ENCODE measurements around the gene SIRPB1.
"Not testable (repeated sequence)": the region's sequence is repeated elsewhere in the genome, so short reads cannot be mapped to it uniquely, and the experiment has no call there.

The SIRPB1 gene

DNA sequence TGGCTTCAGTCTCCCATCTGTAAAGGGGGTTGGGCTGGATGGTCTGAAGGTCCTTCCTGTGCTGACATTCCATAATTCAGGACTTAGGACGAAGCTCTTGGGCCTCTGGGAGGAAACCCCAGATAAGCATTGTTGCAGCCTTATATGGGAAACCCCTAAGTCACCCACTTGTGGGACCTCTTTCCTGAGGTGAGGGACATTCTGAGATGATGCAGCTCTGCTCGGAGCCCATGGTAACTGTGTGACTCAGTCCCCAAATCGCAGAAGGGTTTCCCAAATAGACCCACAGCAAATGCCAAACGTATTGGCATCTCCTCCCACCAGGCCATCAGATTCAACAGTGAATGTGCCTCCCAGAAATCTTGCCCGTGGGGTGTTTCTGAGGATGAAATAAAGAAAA lies 9.4 kb downstream of the SIRPB1 start:
- not testable (repeated sequence) for H2BK5ac ChIP-seq (ENCODE audit: low read length); H2BK15ac ChIP-seq (replicated peaks; ENCODE audit: low read depth); H3K9ac ChIP-seq (ENCODE audit: low read length); H3K36me3 ChIP-seq (ENCODE audit: control insufficient read depth, insufficient read depth, low read length); H4K5ac ChIP-seq (ENCODE audit: low read length); H3K56ac ChIP-seq (ENCODE audit: low read length); H3K4me3 ChIP-seq (ENCODE audit: low read length); H4K8ac ChIP-seq (ENCODE audit: low read depth, low read length); H3K23ac ChIP-seq (ENCODE audit: low read length); H3K4me2 ChIP-seq (ENCODE audit: low read length); H3K4ac ChIP-seq (ENCODE audit: low read depth, low read length); H3K79me1 ChIP-seq (ENCODE audit: low read length); H3K79me2 ChIP-seq (ENCODE audit: control insufficient read depth, insufficient read depth, low read length); H3K18ac ChIP-seq (ENCODE audit: low read length); H3K27ac ChIP-seq (ENCODE audit: low read depth, low read length); DNase-seq; H3K4me1 ChIP-seq (ENCODE audit: control insufficient read depth, low read depth, low read length); H2BK120ac ChIP-seq (ENCODE audit: low read depth, low read length); H2AK5ac ChIP-seq (ENCODE audit: low read length); H3K27me3 ChIP-seq (ENCODE audit: insufficient read depth, low read length, poor library complexity)
- no CpG with 5 or more reads among the region's 5 CpGs for WGBS (ENCODE audit: extremely low coverage, insufficient coverage, low lambda C conversion rate)

DNA sequence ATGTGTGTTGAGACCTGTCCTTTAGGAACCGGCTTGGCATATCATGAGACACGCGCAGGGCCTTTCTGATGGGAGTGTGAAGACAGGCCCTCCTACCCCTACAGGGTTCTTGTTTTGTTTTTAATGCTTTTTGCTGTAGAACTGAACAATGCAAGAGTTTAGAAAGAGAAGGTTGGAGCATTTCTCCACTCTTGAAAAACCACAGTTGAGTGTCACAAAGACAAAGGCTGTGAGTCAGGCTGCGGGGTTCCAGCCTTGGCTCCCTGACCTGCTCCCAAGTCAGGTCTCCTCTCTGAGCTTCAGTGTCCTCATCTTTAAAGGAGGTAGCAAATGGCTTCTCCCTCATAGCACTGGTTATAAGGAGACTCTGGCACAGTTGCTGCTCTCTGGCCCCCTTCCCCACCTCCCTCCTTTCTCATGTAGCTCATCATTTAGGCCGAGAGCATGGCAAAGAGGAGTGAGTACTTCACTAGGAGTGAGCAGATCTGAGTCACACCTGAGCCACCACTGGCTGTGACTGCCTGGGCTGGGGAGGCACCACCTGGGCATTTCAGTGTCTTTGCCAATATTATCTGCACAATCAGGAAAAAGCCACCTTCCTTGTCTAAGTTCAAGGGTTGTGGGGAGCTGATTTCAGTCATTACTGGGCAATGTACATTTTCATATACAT lies 11.0 kb downstream of the SIRPB1 start:
- not testable (repeated sequence) for H2AK5ac ChIP-seq (ENCODE audit: low read length); H2BK120ac ChIP-seq (ENCODE audit: low read depth, low read length); H3K4me2 ChIP-seq (ENCODE audit: low read length); H3K79me2 ChIP-seq (ENCODE audit: control insufficient read depth, insufficient read depth, low read length); H2BK5ac ChIP-seq (ENCODE audit: low read length); H3K27ac ChIP-seq (ENCODE audit: low read depth, low read length); H3K4ac ChIP-seq (ENCODE audit: low read depth, low read length); H4K8ac ChIP-seq (ENCODE audit: low read depth, low read length); H3K4me1 ChIP-seq (ENCODE audit: control insufficient read depth, low read depth, low read length); H3K23ac ChIP-seq (ENCODE audit: low read length); H3K27me3 ChIP-seq (ENCODE audit: insufficient read depth, low read length, poor library complexity); H3K18ac ChIP-seq (ENCODE audit: low read length); DNase-seq; H2BK15ac ChIP-seq (replicated peaks; ENCODE audit: low read depth); H3K36me3 ChIP-seq (ENCODE audit: control insufficient read depth, insufficient read depth, low read length); H3K4me3 ChIP-seq (ENCODE audit: low read length); H3K79me1 ChIP-seq (ENCODE audit: low read length); H3K56ac ChIP-seq (ENCODE audit: low read length); H3K9ac ChIP-seq (ENCODE audit: low read length); H4K5ac ChIP-seq (ENCODE audit: low read length)
- no CpG with 5 or more reads among the region's 5 CpGs for WGBS (ENCODE audit: extremely low coverage, insufficient coverage, low lambda C conversion rate)

DNA sequence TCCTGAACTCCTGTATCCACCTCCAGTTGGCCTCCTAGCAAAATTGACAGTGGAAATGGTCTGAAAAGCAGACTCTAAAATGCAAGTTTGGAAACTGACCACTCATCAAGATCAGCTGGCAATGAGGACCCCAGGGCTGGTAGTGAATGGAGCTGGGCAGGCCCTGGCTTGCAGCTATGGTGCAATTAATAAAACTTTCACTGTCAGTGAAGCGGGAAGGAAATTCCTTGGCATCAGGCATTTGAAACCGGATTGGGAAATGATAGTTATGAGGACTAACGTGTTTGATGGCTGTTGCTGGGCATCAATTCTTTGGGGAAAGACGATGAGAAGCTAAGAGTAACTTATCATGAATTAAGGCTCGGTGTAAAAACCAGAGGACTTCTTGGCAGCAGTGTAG lies 19.1 kb downstream of the SIRPB1 start:
- Histone ChIP-seq H3K9ac (ENCODE audit: low read length) (no peak overlapping the region), H2BK5ac (ENCODE audit: low read length) (no peak overlapping the region), H4K5ac (ENCODE audit: low read length) (no peak overlapping the region), H2BK15ac (replicated peaks; ENCODE audit: low read depth) (no peak overlapping the region), H3K27me3 (ENCODE audit: insufficient read depth, low read length, poor library complexity) (no peaks in the 10 kb centered on the region), H3K4me3 (ENCODE audit: low read length) (no peak overlapping the region), H3K4ac (ENCODE audit: low read depth, low read length) (no peak overlapping the region), H3K4me2 (ENCODE audit: low read length) (no peak overlapping the region), H3K79me1 (ENCODE audit: low read length) (no peaks in the 10 kb centered on the region), H3K27ac (ENCODE audit: low read depth, low read length) (no peak overlapping the region), H3K4me1 (ENCODE audit: control insufficient read depth, low read depth, low read length) (no peaks in the 10 kb centered on the region), H2AK5ac (ENCODE audit: low read length) (no peak overlapping the region), H3K79me2 (ENCODE audit: control insufficient read depth, insufficient read depth, low read length) (no peaks in the 10 kb centered on the region), H4K8ac (ENCODE audit: low read depth, low read length) (no peak overlapping the region), H3K56ac (ENCODE audit: low read length) (no peak overlapping the region), H2BK120ac (ENCODE audit: low read depth, low read length) (no peak overlapping the region), H3K18ac (ENCODE audit: low read length) (no peak overlapping the region), H3K36me3 (ENCODE audit: control insufficient read depth, insufficient read depth, low read length) (no peaks in the 10 kb centered on the region), H3K23ac (ENCODE audit: low read length) (no peak overlapping the region)
- no CpG with 5 or more reads among the region's 5 CpGs for WGBS (ENCODE audit: extremely low coverage, insufficient coverage, low lambda C conversion rate)
- DNase-seq, result no peak

DNA sequence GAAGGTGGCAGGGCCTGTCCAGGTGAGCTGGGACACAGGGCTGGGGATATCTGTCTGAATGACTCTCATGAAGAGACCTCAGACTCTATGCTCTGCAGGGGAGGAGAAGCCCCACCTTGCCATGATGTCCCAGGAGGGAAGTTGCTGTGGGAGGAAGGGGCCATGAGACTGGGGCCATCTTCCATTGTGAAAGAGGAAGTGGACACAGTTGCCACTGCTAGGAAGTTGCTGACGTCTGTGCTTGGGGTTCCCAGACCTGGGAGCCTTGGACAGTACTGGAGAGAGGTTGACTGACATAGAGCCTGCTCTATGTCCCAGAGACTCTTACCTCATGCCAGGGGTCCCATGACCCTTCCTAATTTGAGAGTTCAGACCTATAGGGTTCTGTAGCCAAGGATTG lies 24.5 kb downstream of the SIRPB1 start:
- H3K36me3 ChIP-seq (ENCODE audit: control insufficient read depth, insufficient read depth, low read length), result no peaks in the 10 kb centered on the region
- H3K4ac ChIP-seq (ENCODE audit: low read depth, low read length), result no peak overlapping the region
- H4K5ac ChIP-seq (ENCODE audit: low read length), result no peak overlapping the region
- no peaks in the 10 kb centered on the region for H3K79me1 ChIP-seq (ENCODE audit: low read length)
- no peak overlapping the region for H2BK15ac ChIP-seq (replicated peaks; ENCODE audit: low read depth)
- no peak overlapping the region for H3K18ac ChIP-seq (ENCODE audit: low read length)
- H3K27ac ChIP-seq (ENCODE audit: low read depth, low read length), result no peak overlapping the region
- no peak overlapping the region for H4K8ac ChIP-seq (ENCODE audit: low read depth, low read length)
- WGBS (ENCODE audit: extremely low coverage, insufficient coverage, low lambda C conversion rate), result no CpG with 5 or more reads among the region's 1 CpG
- no peak overlapping the region for H3K23ac ChIP-seq (ENCODE audit: low read length)
- H2BK120ac ChIP-seq (ENCODE audit: low read depth, low read length), result no peak overlapping the region
- no peak overlapping the region for H3K4me2 ChIP-seq (ENCODE audit: low read length)
- no peak overlapping the region for H3K9ac ChIP-seq (ENCODE audit: low read length)
- no peak overlapping the region for H2AK5ac ChIP-seq (ENCODE audit: low read length)
- no peak overlapping the region for H3K4me3 ChIP-seq (ENCODE audit: low read length)
- H2BK5ac ChIP-seq (ENCODE audit: low read length), result no peak overlapping the region
- no peaks in the 10 kb centered on the region for H3K79me2 ChIP-seq (ENCODE audit: control insufficient read depth, insufficient read depth, low read length)
- no peak overlapping the region for H3K56ac ChIP-seq (ENCODE audit: low read length)
- H3K27me3 ChIP-seq (ENCODE audit: insufficient read depth, low read length, poor library complexity), result no peaks in the 10 kb centered on the region
- DNase-seq, result no peak
- no peaks in the 10 kb centered on the region for H3K4me1 ChIP-seq (ENCODE audit: control insufficient read depth, low read depth, low read length)

DNA sequence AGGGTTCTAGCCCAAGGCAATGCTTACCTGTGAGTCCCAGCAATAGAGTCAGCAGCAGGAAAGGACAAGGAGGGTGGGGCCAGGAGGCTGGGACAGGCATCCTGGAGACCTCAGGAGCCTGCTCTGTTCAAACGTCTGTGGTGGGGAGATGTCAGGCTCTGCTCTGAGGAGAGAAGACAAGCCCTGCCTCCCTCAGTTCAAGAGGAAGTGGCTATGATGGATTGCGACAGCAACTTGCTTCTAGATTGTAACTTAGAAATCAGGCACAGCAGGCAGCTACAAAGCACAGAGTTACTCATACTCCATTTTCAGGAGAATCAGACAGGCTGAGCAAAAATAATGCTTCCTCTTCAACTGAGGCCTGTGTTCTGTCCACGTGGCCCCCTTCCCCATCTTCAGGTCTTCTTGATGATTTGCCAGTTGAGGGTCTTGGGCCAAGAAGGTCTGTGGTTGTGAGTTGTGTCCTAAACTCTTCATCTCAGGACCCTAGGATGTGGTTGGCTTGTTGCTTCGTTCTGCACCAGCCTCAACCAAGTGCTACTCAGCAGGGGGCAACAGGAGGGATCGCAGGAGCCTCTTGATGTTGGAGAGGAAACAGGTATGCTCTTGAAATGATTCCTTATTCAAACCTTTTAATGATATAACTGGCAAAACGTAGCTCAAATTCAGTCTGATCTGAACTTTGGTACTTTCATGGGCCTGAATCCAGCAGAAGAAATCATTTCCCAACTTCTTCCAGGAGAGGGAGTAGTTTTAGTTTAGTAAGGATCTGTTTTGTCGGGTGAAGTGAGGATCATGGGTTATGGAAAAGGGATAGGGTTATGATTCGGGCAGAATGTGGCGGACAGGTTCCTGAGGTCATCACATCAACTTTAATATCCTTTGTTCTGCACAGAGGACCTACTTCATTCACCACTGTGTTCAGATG lies 31.0 kb downstream of the SIRPB1 start:
- Histone ChIP-seq H2BK120ac (ENCODE audit: low read depth, low read length) (no peak overlapping the region), H3K4ac (ENCODE audit: low read depth, low read length) (no peak overlapping the region), H3K79me1 (ENCODE audit: low read length) (no peaks in the 10 kb centered on the region), H3K9ac (ENCODE audit: low read length) (no peak overlapping the region), H3K4me2 (ENCODE audit: low read length) (no peak overlapping the region), H2BK15ac (replicated peaks; ENCODE audit: low read depth) (no peak overlapping the region), H3K23ac (ENCODE audit: low read length) (no peak overlapping the region), H3K56ac (ENCODE audit: low read length) (no peak overlapping the region), H3K27ac (ENCODE audit: low read depth, low read length) (no peak overlapping the region), H3K4me1 (ENCODE audit: control insufficient read depth, low read depth, low read length) (no peaks in the 10 kb centered on the region), H4K8ac (ENCODE audit: low read depth, low read length) (no peak overlapping the region), H3K4me3 (ENCODE audit: low read length) (no peak overlapping the region), H3K18ac (ENCODE audit: low read length) (no peak overlapping the region), H3K27me3 (ENCODE audit: insufficient read depth, low read length, poor library complexity) (no peaks in the 10 kb centered on the region), H2AK5ac (ENCODE audit: low read length) (no peak overlapping the region), H4K5ac (ENCODE audit: low read length) (no peak overlapping the region), H3K79me2 (ENCODE audit: control insufficient read depth, insufficient read depth, low read length) (no peaks in the 10 kb centered on the region), H3K36me3 (ENCODE audit: control insufficient read depth, insufficient read depth, low read length) (no peaks in the 10 kb centered on the region), H2BK5ac (ENCODE audit: low read length) (no peak overlapping the region)
- no CpG with 5 or more reads among the region's 9 CpGs for WGBS (ENCODE audit: extremely low coverage, insufficient coverage, low lambda C conversion rate)
- DNase-seq, result peak; percentile 16
